GM21717 (cell line): Measurements from ENCODE around the gene MIOS.

Source experiments
- ATAC-seq: cut with Tn5 transposase; IDR thresholded peaks from one replicate; pipeline ENCODE4 v1.9.1; 2021; ENCODE audit warnings: mild to moderate bottlenecking, moderate library complexity; ENCODE audit not compliant: unreplicated experiment

MIOS gene

GRCh38 chr7:7581531-7582179 is 15.0 kb downstream of the MIOS start:
- ATAC-seq, result no peak

GRCh38 chr7:7582596-7582995 is 15.9 kb downstream of the MIOS start:
- ATAC-seq, result no peak

GRCh38 chr7:7583731-7584130 is 17.0 kb downstream of the MIOS start:
- ATAC-seq, result no peak

GRCh38 chr7:7584653-7585052 is 18.0 kb downstream of the MIOS start:
- ATAC-seq, result no peak

DNA sequence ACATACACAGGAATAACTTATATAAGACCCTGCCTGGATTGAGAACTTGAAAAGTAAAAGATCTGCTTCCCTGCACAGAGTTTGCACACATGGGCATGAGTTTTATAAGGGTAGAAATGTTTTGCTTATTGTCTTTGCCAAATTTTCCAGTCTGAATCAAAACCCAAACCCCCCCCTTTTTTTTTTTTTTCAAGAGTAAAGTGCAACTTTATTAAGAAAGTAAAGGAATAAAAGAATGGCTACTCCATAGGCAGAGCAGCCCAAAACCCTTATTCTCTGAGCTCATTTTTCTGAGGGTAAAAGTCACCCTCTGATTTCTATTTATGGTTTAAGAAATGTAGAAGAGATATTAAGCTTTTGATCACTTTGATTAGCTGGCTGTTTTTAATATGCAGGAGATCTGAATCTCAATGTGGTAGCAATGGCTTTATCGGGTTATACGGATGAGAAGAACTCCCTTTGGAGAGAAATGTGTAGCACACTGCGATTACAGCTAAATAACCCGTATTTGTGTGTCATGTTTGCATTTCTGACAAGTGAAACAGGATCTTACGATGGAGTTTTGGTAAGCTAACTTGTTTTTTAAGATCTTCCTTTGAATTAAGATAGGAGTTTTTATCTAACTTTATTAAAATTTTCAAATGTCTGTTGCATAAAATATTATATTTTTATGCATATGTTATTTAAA is 18.7 kb downstream of the MIOS start:
- no peak for ATAC-seq

- no peak for ATAC-seq
Observed at GRCh38 chr7:7595451-7595850, 28.8 kb downstream of the MIOS start.

GRCh38 chr7:7596176-7596575 is 29.5 kb downstream of the MIOS start:
- ATAC-seq, result no peak

- ATAC-seq, result no peak
Observed at GRCh38 chr7:7607010-7607409, 40.3 kb downstream of the MIOS start.

DNA sequence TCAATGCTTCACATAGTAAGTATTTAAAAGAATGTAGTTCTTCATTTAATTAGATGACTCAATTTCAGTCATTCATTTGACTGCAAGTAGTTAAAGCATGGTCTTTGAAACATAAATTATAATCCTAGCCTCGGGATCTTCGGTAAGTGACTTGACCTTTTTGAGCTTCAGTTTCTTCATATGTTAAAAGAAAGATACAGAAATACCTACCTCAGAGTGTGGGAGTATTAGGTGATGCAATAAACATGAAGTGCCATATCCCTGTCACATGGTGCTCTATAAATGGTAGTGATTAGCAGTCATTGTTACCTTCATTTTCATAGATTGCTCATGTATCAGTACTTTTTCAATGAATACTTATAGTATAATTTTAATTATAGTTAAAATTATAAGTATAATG is 42.6 kb downstream of the MIOS start:
- no peak for ATAC-seq

DNA sequence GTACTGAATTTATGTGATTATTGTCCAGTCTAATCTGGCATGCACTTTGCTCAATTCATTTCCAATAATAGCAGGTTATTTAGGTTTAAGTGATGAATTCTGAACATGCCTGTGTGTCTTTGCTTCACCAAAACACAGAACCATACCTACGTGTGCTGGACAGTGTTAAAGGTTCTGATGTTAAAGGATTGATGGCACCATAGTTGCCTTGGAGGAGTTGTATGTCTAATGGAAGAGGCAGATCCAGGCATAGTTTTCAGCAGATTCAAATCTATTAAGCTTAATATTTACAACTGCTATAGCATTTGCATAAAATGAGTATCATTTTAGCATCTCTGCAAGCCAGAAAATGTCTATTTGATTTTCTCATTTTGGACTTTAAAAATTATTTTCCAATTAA is 45.8 kb downstream of the MIOS start:
- no peak for ATAC-seq

DNA sequence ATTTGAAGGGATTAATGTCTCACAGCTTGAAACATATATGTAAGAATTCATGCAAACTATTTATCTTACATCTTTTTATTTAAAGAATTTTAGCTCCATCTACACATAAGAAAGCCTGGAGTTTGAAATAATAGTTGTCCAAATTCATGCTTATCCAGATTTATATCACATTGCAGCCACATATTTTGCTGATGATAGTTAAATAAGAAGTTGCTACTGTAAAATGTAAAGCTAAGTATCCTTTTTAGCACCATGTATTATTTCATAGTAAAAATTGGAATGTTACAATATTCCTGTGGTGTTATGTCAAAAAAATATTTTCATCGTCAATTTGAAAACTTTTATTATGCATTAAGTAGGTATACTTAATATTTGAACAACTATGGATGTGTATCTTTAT is 46.5 kb downstream of the MIOS start:
- no peak for ATAC-seq

DNA sequence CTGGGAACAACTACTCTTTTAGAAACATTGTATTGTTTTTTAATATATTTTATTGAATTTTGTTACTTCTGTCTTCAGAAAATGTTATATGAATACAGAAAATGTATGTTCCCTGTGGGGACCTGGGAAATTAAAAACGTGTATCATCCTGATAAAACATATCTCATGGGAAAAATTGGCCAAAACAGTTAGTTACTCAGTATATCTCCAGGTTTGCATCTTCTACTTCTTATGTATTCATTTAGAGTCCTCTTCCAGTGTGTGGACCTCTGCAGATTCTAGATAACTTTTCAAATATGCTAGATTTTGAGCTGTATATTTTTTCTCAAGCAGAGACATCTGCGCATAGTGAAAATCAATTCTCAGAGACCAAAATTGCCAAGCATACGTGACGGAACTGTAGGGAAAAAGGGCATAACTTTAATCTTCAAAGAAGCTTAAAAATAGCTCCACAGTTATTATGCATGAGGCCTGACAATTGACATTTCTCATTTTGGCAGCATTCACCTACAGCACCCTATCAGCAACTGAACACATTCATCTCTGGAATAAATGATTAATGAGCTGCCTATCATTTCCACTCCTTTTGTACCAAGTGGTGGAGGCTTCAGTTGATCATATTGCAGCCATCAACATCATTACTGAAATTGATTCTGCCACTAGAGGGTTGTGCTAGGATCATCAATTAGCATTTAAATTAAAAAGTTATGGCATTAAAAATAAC is 47.5 kb downstream of the MIOS start:
- ATAC-seq, result no peak

GRCh38 chr7:7617550-7617949 is 50.9 kb downstream of the MIOS start:
- ATAC-seq, result no peak

- no peak for ATAC-seq
Observed at GRCh38 chr7:7618410-7618809, 51.7 kb downstream of the MIOS start.

DNA sequence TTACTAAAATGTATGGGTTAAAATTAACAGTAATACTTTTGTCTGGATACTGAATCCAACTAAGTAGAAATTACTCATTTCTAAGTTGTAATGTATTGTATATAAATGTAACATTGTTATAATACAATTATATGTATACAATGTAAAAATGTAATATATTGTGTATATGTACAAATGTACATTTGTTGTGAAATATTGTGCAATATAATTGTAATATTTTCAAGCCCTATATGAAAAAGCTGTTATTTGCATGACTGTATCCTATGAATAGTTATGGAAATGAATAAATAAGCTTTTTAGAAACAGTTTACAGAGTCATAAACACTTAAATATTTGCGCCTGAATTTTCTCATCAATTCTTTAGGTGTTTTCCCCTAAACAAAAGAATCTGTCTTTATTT is 53.6 kb downstream of the MIOS start:
- no peak for ATAC-seq

DNA sequence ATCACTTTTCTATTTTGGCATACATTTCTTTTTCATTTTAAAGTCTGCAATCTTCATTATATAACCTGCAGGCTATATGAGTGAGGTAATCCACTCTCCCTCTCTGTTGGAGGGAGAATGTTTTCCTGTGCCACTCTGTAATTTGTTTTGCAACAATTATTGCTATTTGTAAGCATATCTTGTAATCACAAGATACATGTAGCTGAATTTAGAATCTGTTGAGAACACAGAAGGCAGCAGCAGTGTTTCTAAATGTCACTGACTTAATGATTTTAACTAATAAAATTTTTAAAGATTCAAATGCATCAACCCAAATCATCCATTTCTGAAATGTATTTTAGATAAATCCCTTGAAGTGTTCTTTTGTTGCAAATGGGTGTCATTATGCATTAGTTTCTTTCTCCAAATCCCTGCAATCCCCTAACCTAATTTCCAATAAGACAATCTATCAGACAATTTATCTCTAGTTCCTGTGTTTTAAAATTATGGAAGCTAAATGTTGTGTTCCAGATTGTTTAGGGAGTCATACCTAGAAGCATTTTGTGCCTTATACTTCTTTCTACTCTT is 54.0 kb downstream of the MIOS start:
- no peak for ATAC-seq

- no peak for ATAC-seq
Observed at GRCh38 chr7:7628476-7628875, 61.8 kb downstream of the MIOS start.

- no peak for ATAC-seq
Observed at GRCh38 chr7:7630626-7631329, 64.1 kb downstream of the MIOS start.

DNA sequence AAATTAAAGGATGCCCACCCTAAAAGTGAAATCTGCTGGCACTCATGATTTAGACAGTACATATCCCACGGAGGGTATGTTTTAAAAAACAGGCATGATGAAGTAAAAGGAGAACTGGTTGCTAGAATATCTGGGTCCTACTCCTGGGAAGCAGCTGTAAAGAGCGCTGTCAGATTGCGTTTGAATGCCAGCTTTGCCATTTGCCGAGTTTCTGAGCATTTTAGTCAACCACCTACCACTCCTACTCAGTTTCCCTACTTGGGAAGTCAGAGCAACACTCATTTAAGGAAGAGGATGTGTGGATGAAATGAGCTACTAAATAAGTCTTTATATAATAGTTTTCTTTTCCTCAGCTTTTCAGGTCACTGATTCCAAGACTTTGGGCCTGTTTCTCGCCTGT is 72.7 kb downstream of the MIOS start:
- ATAC-seq, result no peak

DNA sequence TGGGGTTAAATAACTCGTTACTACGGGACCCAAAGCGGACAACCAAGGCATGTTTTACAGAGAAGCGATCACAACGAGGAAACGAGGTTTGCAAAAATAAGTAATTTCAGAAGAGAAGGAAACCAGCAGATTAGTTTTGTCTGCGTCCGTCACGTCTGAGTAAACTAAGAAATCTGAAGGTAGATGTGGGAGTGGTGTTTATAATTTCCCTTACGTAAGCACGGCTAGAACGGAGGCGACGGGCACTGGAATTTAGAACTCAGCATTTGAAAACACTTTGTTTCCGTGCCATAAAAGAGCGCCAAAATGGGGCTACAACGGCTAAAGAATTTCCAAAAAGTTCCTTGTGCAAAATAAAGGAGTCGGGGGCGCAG is 73.2 kb downstream of the MIOS start:
- ATAC-seq, result no peak
